CD4-positive, alpha-beta T cell treated with Interleukin-17A for 4 hours (primary cell): ENCODE results near the gene ISCU.

Experiments used
- DNase-seq: peaks from one replicate; pipeline ENCODE4 v3.0.0-alpha.2; 2020; ENCODE audit warnings: mixed read lengths

ISCU gene

GRCh38 chr12:108562348-108563135, at the start of gene ISCU:
ISCU (plus strand) TSS chr12:108562596; CDS start chr12:108562623, 27 bp downstream.
- peak; percentile 100 for DNase-seq

- DNase-seq = no peak
Measured at GRCh38 chr12:108514468-108514972, 47.9 kb upstream of the ISCU start.

- peak; percentile 100 for DNase-seq
Measured at GRCh38 chr12:108514973-108515814, 47.2 kb upstream of the ISCU start, which contains the start of gene FICD. FICD (plus strand) TSS chr12:108515277; CDS start chr12:108516973, 1,696 bp downstream.

GRCh38 chr12:108515916-108516315, 46.5 kb upstream of the ISCU start:
- DNase-seq = no peak

GRCh38 chr12:108516511-108517275, 45.7 kb upstream of the ISCU start:
- DNase-seq = no peak

- DNase-seq = no peak
Measured at GRCh38 chr12:108517288-108518100, 44.9 kb upstream of the ISCU start.

GRCh38 chr12:108518101-108518715, 44.2 kb upstream of the ISCU start:
- DNase-seq = no peak

- no peak for DNase-seq
Measured at GRCh38 chr12:108518716-108519496, 43.5 kb upstream of the ISCU start.

GRCh38 chr12:108519558-108519957, 42.8 kb upstream of the ISCU start:
- DNase-seq = peak; percentile 18

- DNase-seq = no peak
Measured at GRCh38 chr12:108523365-108523764, 39.0 kb upstream of the ISCU start.

GRCh38 chr12:108525681-108526080, 36.7 kb upstream of the ISCU start:
- no peak for DNase-seq

GRCh38 chr12:108526482-108527165, 35.8 kb upstream of the ISCU start:
- DNase-seq = no peak

- DNase-seq = no peak
Measured at GRCh38 chr12:108527166-108527496, 35.3 kb upstream of the ISCU start.

- DNase-seq = no peak
Measured at GRCh38 chr12:108530161-108530560, 32.2 kb upstream of the ISCU start.

- no peak for DNase-seq
Measured at GRCh38 chr12:108531929-108532848, 30.2 kb upstream of the ISCU start.

GRCh38 chr12:108538146-108538545, 24.2 kb upstream of the ISCU start:
- DNase-seq = no peak

GRCh38 chr12:108538616-108539195, 23.7 kb upstream of the ISCU start:
- no peak for DNase-seq

- no peak for DNase-seq
Measured at GRCh38 chr12:108542320-108542719, 20.1 kb upstream of the ISCU start.

GRCh38 chr12:108543652-108544051, 18.7 kb upstream of the ISCU start:
- DNase-seq = no peak
